Neural progenitor cell (in vitro differentiated cells): Measurements from ENCODE around the gene UBE4A. TPM values are rescaled to one million over a fixed set of nuclear protein-coding genes. Genes with fewer than 3 reads are reported as not detected.

Experiments used
- DNase-seq: peaks from one replicate; pipeline ENCODE4 v3.0.0-alpha.2; 2016; ENCODE audit warnings: low spot score
- H2AFZ ChIP-seq: fragments of 200-600 bp; sonication (generic); replicated peaks from 2 replicates; pipeline ENCODE4 v1.6.1; 2016; ENCODE audit warnings: antibody characterized with exemption
- H3F3A ChIP-seq: fragments of 200-600 bp; sonication (generic); 2 replicates; pipeline ENCODE4 v1.6.1; 2016; ENCODE audit warnings: antibody characterized with exemption, low read depth
- H3K27ac ChIP-seq: fragments of 200-600 bp; sonication (generic); 2 replicates; pipeline ENCODE4 v1.5.1; 2016; ENCODE audit warnings: mild to moderate bottlenecking
- H3K27me3 ChIP-seq: fragments of 200-600 bp; sonication (generic); 2 replicates; pipeline ENCODE4 v1.6.1; 2016; ENCODE audit warnings: mild to moderate bottlenecking, moderate library complexity
- H3K36me3 ChIP-seq: fragments of 200-600 bp; sonication (generic); 2 replicates; pipeline ENCODE4 v1.5.1; 2016
- H3K4me1 ChIP-seq: fragments of 200-600 bp; sonication (generic); 2 replicates; pipeline ENCODE4 v1.6.1; 2016; ENCODE audit warnings: mixed run types
- H3K4me2 ChIP-seq: fragments of 200-600 bp; sonication (generic); 2 replicates; pipeline ENCODE4 v1.6.1; 2016
- H3K4me3 ChIP-seq: fragments of 200-600 bp; sonication (generic); 2 replicates; pipeline ENCODE4 v1.5.1; 2016
- H3K79me2 ChIP-seq: fragments of 200-600 bp; sonication (generic); 2 replicates; pipeline ENCODE4 v1.6.1; 2016; ENCODE audit warnings: low read depth
- H3K9ac ChIP-seq: fragments of 200-600 bp; sonication (generic); 2 replicates; pipeline ENCODE4 v1.6.1; 2016
- H3K9me3 ChIP-seq: fragments of 200-600 bp; sonication (generic); 2 replicates; pipeline ENCODE4 v1.5.1; 2016; ENCODE audit warnings: low read depth
- H4K20me1 ChIP-seq: fragments of 200-600 bp; sonication (generic); 2 replicates; pipeline ENCODE4 v1.6.1; 2016; ENCODE audit warnings: low read depth
- H3K27ac Mint-ChIP-seq: 3 replicates; pipeline ENCODE4 v1.8.0; 2021; ENCODE audit warnings: mixed read lengths
- H3K27me3 Mint-ChIP-seq: 2 replicates; pipeline ENCODE4 v1.8.0; 2022; ENCODE audit warnings: low read depth, mild to moderate bottlenecking, inconsistent platforms, moderate library complexity, mixed read lengths; ENCODE audit not compliant: insufficient read depth
- H3K36me3 Mint-ChIP-seq: 3 replicates; pipeline ENCODE4 v1.8.0; 2021; ENCODE audit warnings: mixed read lengths
- H3K4me1 Mint-ChIP-seq: 3 replicates; pipeline ENCODE4 v1.8.0; 2021; ENCODE audit warnings: mixed read lengths
- H3K4me3 Mint-ChIP-seq: 3 replicates; pipeline ENCODE4 v1.8.0; 2021; ENCODE audit warnings: mild to moderate bottlenecking, moderate library complexity, mixed read lengths
- H3K9me3 Mint-ChIP-seq: 3 replicates; pipeline ENCODE4 v1.8.0; 2020; ENCODE audit warnings: mixed read lengths
- EZH2 ChIP-seq: fragments of 200-600 bp; sonication (generic); IDR thresholded peaks from 2 replicates; pipeline ENCODE4 v1.6.1; 2017; ENCODE audit warnings: antibody characterized with exemption, mild to moderate bottlenecking, moderate library complexity
- EZH2phosphoT487 ChIP-seq: fragments of 200-600 bp; sonication (generic); IDR thresholded peaks from 2 replicates; pipeline ENCODE4 v1.6.1; 2017; ENCODE audit warnings: antibody characterized with exemption
- total RNA-seq: library from RNA; depleted of rRNA; stranded (reverse); fragments of >200 nt; gene quantifications from 2 replicates; pipeline ENCODE4 v1.2.3, GENCODE V29; 2015; ENCODE audit warnings: low replicate concordance
- TF ChIP-seq, protein P1 (sequence below): fragments of 200-600 bp; sonication (generic); IDR thresholded peaks from 2 replicates; pipeline ENCODE4 v1.5.1; 2017; ENCODE audit warnings: antibody characterized with exemption, mild to moderate bottlenecking

UBE4A gene
- total RNA-seq, 1 donor from 2014 or later: 45.0 TPM

DNA sequence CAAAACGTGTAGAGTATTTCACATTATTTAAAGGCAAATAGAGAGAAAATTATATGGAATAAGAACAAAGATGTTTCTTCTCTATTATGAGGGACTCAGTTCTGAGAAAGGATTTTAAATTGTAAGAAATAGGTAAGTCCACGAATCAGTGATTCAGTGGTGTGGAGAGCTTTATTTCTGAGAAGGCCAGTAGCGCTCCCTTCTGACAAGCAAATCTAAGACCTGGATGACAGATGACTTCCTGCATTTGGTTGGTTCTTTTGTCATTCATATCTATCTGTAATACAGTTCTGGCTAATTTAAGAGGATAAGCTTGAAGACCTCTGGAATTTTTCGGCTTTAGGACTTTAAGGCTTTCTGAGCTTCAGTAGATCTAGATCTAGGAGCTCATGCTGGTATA, 47.9 kb upstream of the UBE4A start:
- no peaks in the 10 kb centered on the region for H3K36me3 ChIP-seq
- no peak overlapping the region for H2AFZ ChIP-seq
- H3K79me2 ChIP-seq: no peaks in the 10 kb centered on the region
- TF ChIP-seq, protein P1, sequence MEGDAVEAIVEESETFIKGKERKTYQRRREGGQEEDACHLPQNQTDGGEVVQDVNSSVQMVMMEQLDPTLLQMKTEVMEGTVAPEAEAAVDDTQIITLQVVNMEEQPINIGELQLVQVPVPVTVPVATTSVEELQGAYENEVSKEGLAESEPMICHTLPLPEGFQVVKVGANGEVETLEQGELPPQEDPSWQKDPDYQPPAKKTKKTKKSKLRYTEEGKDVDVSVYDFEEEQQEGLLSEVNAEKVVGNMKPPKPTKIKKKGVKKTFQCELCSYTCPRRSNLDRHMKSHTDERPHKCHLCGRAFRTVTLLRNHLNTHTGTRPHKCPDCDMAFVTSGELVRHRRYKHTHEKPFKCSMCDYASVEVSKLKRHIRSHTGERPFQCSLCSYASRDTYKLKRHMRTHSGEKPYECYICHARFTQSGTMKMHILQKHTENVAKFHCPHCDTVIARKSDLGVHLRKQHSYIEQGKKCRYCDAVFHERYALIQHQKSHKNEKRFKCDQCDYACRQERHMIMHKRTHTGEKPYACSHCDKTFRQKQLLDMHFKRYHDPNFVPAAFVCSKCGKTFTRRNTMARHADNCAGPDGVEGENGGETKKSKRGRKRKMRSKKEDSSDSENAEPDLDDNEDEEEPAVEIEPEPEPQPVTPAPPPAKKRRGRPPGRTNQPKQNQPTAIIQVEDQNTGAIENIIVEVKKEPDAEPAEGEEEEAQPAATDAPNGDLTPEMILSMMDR: no peak
- no peak for TF ChIP-seq EZH2phosphoT487
- no peak for TF ChIP-seq EZH2
- peaks cover 20% of the 10 kb centered on the region for H3K4me1 ChIP-seq
- Mint-ChIP-seq H3K9me3 (peaks cover 1% of the 10 kb centered on the region), H3K36me3 (no peaks in the 10 kb centered on the region), H3K27me3 (peaks cover 11% of the 10 kb centered on the region), H3K4me1 (peaks cover 25% of the 10 kb centered on the region), H3K27ac (no peak overlapping the region), H3K4me3 (no peak overlapping the region)
- H3K4me2 ChIP-seq: no peak overlapping the region
- H3K27ac ChIP-seq: no peak overlapping the region
- no peaks in the 10 kb centered on the region for H3K9me3 ChIP-seq
- DNase-seq: no peak
- H3K9ac ChIP-seq: no peak overlapping the region
- no peaks in the 10 kb centered on the region for H4K20me1 ChIP-seq
- no peak overlapping the region for H3K4me3 ChIP-seq
- H3F3A ChIP-seq: peaks cover 16% of the 10 kb centered on the region
- no peaks in the 10 kb centered on the region for H3K27me3 ChIP-seq

DNA sequence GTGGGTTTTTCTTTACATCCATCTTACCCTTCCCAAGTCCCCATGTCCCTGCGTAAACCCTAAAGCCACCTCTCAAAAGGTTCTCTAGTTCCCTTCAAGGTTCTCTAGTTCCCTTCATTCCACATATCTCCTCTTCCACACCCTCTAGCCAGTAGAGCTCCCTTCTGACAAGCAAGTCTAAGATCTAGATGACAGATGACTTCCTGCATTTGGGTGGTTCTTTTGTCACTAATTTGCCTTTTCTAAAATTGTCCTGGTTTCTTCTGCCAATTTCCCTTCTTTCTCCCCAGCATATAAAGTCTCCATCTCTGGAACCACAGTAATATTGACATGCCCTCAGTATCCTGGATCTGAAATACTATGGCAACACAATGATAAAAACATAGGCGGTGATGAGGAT, 47.1 kb upstream of the UBE4A start:
- Mint-ChIP-seq H3K27ac (no peak overlapping the region), H3K9me3 (peaks cover 4% of the 10 kb centered on the region), H3K36me3 (no peaks in the 10 kb centered on the region), H3K27me3 (peaks cover 12% of the 10 kb centered on the region), H3K4me1 (peaks cover 29% of the 10 kb centered on the region), H3K4me3 (no peak overlapping the region)
- no peaks in the 10 kb centered on the region for H3K9me3 ChIP-seq
- no peaks in the 10 kb centered on the region for H4K20me1 ChIP-seq
- H3K4me3 ChIP-seq: no peak overlapping the region
- no peak overlapping the region for H3K9ac ChIP-seq
- TF ChIP-seq EZH2phosphoT487 (no peak), EZH2 (no peak)
- TF ChIP-seq, protein P1: no peak
- H3K36me3 ChIP-seq: no peaks in the 10 kb centered on the region
- H3K4me1 ChIP-seq: peaks cover 25% of the 10 kb centered on the region
- no peak overlapping the region for H3K4me2 ChIP-seq
- H3F3A ChIP-seq: peaks cover 24% of the 10 kb centered on the region
- no peaks in the 10 kb centered on the region for H3K27me3 ChIP-seq
- H3K27ac ChIP-seq: no peak overlapping the region
- H3K79me2 ChIP-seq: no peaks in the 10 kb centered on the region
- no peak overlapping the region for H2AFZ ChIP-seq
- no peak for DNase-seq

DNA sequence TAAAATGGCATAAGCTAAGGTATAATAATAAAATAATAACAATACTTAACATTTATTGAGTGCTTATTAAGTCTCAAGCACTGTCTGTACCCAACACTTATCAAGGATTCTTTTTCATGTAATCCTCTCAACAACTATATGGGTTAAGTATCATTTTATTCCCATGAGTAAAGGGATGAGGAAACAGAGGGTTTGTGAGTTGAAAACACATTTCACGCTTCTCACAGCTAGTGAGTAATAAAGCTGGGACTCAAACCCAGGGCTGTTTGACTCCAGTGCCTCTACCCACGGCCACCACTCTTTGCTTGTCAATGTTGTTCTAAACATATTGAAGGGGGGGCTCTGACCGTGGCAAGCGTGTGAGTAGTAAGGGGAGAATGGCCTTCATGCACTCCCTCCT, 46.2 kb upstream of the UBE4A start:
- peaks cover 25% of the 10 kb centered on the region for H3K4me1 ChIP-seq

More for the DNA sequence above, 46.2 kb upstream of the UBE4A start:
- Mint-ChIP-seq H3K27ac (no peak overlapping the region), H3K27me3 (peaks cover 11% of the 10 kb centered on the region), H3K4me3 (no peak overlapping the region), H3K4me1 (peaks cover 29% of the 10 kb centered on the region), H3K9me3 (peaks cover 4% of the 10 kb centered on the region), H3K36me3 (no peaks in the 10 kb centered on the region)
- no peaks in the 10 kb centered on the region for H3K36me3 ChIP-seq
- DNase-seq: no peak
- no peak overlapping the region for H3K9ac ChIP-seq
- no peak overlapping the region for H2AFZ ChIP-seq
- peaks cover 24% of the 10 kb centered on the region for H3F3A ChIP-seq
- no peaks in the 10 kb centered on the region for H3K79me2 ChIP-seq
- H3K4me3 ChIP-seq: no peak overlapping the region
- no peak overlapping the region for H3K27ac ChIP-seq
- H3K27me3 ChIP-seq: no peaks in the 10 kb centered on the region
- no peaks in the 10 kb centered on the region for H4K20me1 ChIP-seq
- TF ChIP-seq EZH2phosphoT487 (no peak), EZH2 (no peak)
- TF ChIP-seq, protein P1: no peak
- no peak overlapping the region for H3K4me2 ChIP-seq
- no peaks in the 10 kb centered on the region for H3K9me3 ChIP-seq
